ENCODE measurements around the gene ZFYVE1.
"Not testable (repeated sequence)": the region's sequence is repeated elsewhere in the genome, so short reads cannot be mapped to it uniquely, and the experiment has no call there.

GRCh38 chr14:73015552-73015951 lies 11.4 kb downstream of the ZFYVE1 start:
- not testable (repeated sequence) for TF ChIP-seq POLR2A, CTCF (IDR thresholded peaks at IDR 0.05)
